Measurements from ENCODE around the gene CS.
A peak's percentile ranks its signal among the peaks of the same experiment; 100 is the strongest.

CS gene

DNA sequence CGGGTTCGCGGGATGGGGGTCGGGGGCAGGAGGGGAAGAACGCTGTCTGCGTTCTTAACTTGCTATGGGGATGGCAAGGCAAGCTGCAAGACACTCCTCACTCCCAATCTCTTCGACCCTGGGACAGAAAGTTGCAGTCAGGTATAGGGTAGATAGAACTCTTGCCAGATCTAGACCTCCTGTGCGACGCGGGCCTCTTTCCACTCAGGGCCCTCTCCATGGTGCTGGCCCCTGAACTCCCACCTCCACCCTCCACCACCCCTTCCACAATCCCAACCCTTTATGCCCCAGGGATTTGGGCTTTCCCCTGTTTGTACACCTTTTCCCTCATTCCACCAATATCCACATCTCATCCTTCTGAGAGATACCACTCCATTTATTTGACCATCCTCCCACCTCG lies 75.2 kb downstream of the CS start:
- H3K4me2 ChIP-seq (ENCODE audit: low read length): no peak overlapping the region
- H2AK5ac ChIP-seq (ENCODE audit: low read length): no peak overlapping the region
- H3K56ac ChIP-seq (ENCODE audit: low read length): peak overlapping the region; percentile 86
- no peak overlapping the region for H3K27ac ChIP-seq (ENCODE audit: low read depth, low read length)
- H3K27me3 ChIP-seq (ENCODE audit: insufficient read depth, low read length, poor library complexity): no peaks in the 10 kb centered on the region
- H3K18ac ChIP-seq (ENCODE audit: low read length): no peak overlapping the region
- no peak overlapping the region for H4K8ac ChIP-seq (ENCODE audit: low read depth, low read length)
- no peak overlapping the region for H3K9ac ChIP-seq (ENCODE audit: low read length)
- no peak overlapping the region for H2BK5ac ChIP-seq (ENCODE audit: low read length)
- no peak overlapping the region for H2BK120ac ChIP-seq (ENCODE audit: low read depth, low read length)
- H3K4me1 ChIP-seq (ENCODE audit: control insufficient read depth, low read depth, low read length): no peaks in the 10 kb centered on the region
- no peak overlapping the region for H3K4ac ChIP-seq (ENCODE audit: low read depth, low read length)
- peaks cover 9% of the 10 kb centered on the region for H3K79me2 ChIP-seq (ENCODE audit: control insufficient read depth, insufficient read depth, low read length)
- no peaks in the 10 kb centered on the region for H3K36me3 ChIP-seq (ENCODE audit: control insufficient read depth, insufficient read depth, low read length)
- H3K79me1 ChIP-seq (ENCODE audit: low read length): no peaks in the 10 kb centered on the region
- H2BK15ac ChIP-seq (replicated peaks; ENCODE audit: low read depth): no peak overlapping the region
- H4K5ac ChIP-seq (ENCODE audit: low read length): no peak overlapping the region
- no peak for DNase-seq
- H3K23ac ChIP-seq (ENCODE audit: low read length): no peak overlapping the region
- H3K4me3 ChIP-seq (ENCODE audit: low read length): no peak overlapping the region
- no CpG with 5 or more reads among the region's 11 CpGs for WGBS (ENCODE audit: extremely low coverage, insufficient coverage, low lambda C conversion rate)

DNA sequence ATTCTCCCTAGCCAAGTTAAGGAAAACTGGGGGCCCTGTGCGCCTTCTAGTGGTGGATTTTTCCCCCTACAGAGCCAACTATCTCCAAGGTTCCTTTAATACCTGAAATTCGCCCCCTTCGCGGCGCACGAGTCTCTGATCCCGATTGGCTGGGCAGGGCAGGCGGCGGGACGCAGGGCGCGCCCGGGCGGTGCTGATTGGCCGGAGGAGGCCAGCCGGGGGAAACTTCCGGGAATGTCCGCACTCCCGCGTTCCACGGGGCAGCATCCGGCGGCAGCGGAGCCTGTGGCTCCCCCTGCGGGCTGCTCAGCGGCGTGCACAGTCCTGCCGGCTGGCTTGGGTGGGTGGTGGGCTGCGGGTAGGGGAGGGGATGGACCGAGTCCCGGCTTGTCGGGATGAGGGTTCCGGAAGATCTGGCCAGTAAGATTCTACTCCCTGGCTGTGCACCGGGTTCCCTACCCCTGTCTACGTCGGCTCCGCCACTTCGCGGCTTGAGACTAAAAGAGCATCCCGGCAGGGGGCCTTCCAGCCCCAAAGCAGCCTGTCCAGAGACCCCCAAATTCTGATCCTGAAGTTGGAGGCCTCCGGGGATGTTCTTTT lies 75.9 kb downstream of the CS start, which contains the start of gene NABP2:
Gene NABP2, plus strand, starts transcription at position 241 of the 600 bp plus-strand sequence. CDS start 515 bp downstream, outside the sequence.
- H3K27ac ChIP-seq (ENCODE audit: low read depth, low read length): peak within 1 kb of the TSS; percentile 25
- no peaks in the 10 kb centered on the region for H3K36me3 ChIP-seq (ENCODE audit: control insufficient read depth, insufficient read depth, low read length)
- H3K9ac ChIP-seq (ENCODE audit: low read length): peak within 1 kb of the TSS; percentile 72
- no CpG with 5 or more reads among the region's 41 CpGs for WGBS (ENCODE audit: extremely low coverage, insufficient coverage, low lambda C conversion rate)
- peak within 1 kb of the TSS; percentile 42 for H2BK15ac ChIP-seq (replicated peaks; ENCODE audit: low read depth)
- H3K27me3 ChIP-seq (ENCODE audit: insufficient read depth, low read length, poor library complexity): no peaks in the 10 kb centered on the region
- peak within 1 kb of the TSS; percentile 63 for H3K18ac ChIP-seq (ENCODE audit: low read length)
- peak within 1 kb of the TSS; percentile 74 for H4K5ac ChIP-seq (ENCODE audit: low read length)
- peaks cover 10% of the 10 kb centered on the region for H3K79me2 ChIP-seq (ENCODE audit: control insufficient read depth, insufficient read depth, low read length)
- H2BK5ac ChIP-seq (ENCODE audit: low read length): no peak within 1 kb of the TSS
- H3K56ac ChIP-seq (ENCODE audit: low read length): peak within 1 kb of the TSS; percentile 90
- H3K4me3 ChIP-seq (ENCODE audit: low read length): peak within 1 kb of the TSS; percentile 44
- H3K4ac ChIP-seq (ENCODE audit: low read depth, low read length): peak within 1 kb of the TSS; percentile 58
- H3K4me1 ChIP-seq (ENCODE audit: control insufficient read depth, low read depth, low read length): no peaks in the 10 kb centered on the region
- peak; percentile 99 for DNase-seq
- H3K4me2 ChIP-seq (ENCODE audit: low read length): peak within 1 kb of the TSS; percentile 20
- no peak within 1 kb of the TSS for H2BK120ac ChIP-seq (ENCODE audit: low read depth, low read length)
- no peak within 1 kb of the TSS for H3K23ac ChIP-seq (ENCODE audit: low read length)
- no peak within 1 kb of the TSS for H2AK5ac ChIP-seq (ENCODE audit: low read length)
- peak within 1 kb of the TSS; percentile 15 for H4K8ac ChIP-seq (ENCODE audit: low read depth, low read length)
- H3K79me1 ChIP-seq (ENCODE audit: low read length): no peaks in the 10 kb centered on the region

DNA sequence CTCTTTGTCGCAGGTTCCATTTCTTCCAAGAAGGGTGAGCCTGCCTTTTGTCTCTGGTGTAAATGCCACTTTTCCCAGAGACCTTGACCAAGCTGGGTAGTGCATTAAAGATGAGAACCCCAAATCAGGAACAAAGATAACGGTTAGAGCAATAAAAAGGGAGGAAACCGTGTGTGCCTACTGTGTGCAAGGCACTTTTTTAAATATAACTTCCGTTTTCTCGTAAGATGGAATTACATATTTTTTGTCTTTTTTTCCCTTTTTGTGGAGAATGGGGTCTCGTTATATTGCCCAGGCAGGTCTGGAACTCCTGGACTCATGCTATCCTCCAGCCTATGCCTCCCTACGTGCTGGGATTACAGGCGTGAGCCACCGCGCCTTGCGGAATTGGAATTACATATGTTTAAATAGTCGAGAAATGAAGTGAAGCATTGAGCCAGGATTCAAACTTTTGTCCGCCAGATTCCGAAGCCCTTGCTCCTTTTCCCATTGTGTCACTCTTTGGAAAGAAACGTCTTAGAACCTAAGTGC lies 76.5 kb downstream of the CS start:
- H3K4me3 ChIP-seq (ENCODE audit: low read length): no peak overlapping the region
- H3K4ac ChIP-seq (ENCODE audit: low read depth, low read length): no peak overlapping the region
- no peak overlapping the region for H3K23ac ChIP-seq (ENCODE audit: low read length)
- H3K27ac ChIP-seq (ENCODE audit: low read depth, low read length): peak overlapping the region; percentile 25
- H3K9ac ChIP-seq (ENCODE audit: low read length): peak overlapping the region; percentile 69
- H3K79me1 ChIP-seq (ENCODE audit: low read length): no peaks in the 10 kb centered on the region
- H3K79me2 ChIP-seq (ENCODE audit: control insufficient read depth, insufficient read depth, low read length): peaks cover 10% of the 10 kb centered on the region
- no peak overlapping the region for H2BK15ac ChIP-seq (replicated peaks; ENCODE audit: low read depth)
- H3K36me3 ChIP-seq (ENCODE audit: control insufficient read depth, insufficient read depth, low read length): no peaks in the 10 kb centered on the region
- WGBS (ENCODE audit: extremely low coverage, insufficient coverage, low lambda C conversion rate): no CpG with 5 or more reads among the region's 15 CpGs
- peak overlapping the region; percentile 74 for H4K5ac ChIP-seq (ENCODE audit: low read length)
- peak overlapping the region; percentile 90 for H3K56ac ChIP-seq (ENCODE audit: low read length)
- peak overlapping the region; percentile 15 for H4K8ac ChIP-seq (ENCODE audit: low read depth, low read length)
- peak overlapping the region; percentile 4 for H3K4me2 ChIP-seq (ENCODE audit: low read length)
- DNase-seq: no peak
- H2BK5ac ChIP-seq (ENCODE audit: low read length): no peak overlapping the region
- H3K27me3 ChIP-seq (ENCODE audit: insufficient read depth, low read length, poor library complexity): no peaks in the 10 kb centered on the region
- H3K4me1 ChIP-seq (ENCODE audit: control insufficient read depth, low read depth, low read length): no peaks in the 10 kb centered on the region
- H2AK5ac ChIP-seq (ENCODE audit: low read length): no peak overlapping the region
- no peak overlapping the region for H2BK120ac ChIP-seq (ENCODE audit: low read depth, low read length)
- H3K18ac ChIP-seq (ENCODE audit: low read length): peak overlapping the region; percentile 63

DNA sequence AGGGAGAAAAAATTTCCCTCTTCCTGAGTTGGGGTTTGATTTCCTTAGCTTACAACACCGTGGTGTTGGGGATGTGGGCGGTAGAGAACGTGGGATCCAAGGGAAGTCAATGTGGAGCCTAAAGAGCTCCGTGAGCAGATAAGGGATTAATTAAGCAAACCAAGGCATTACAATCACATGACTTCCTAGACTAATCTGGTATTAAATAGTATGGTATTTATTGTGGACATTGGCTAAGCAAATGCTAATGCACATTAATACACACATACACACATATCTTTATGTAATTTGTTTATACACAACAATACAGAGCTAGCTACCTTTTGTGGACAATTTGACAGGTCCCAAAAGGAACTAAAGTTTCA lies 77.6 kb downstream of the CS start:
- Histone ChIP-seq H3K4me2 (ENCODE audit: low read length) (peak overlapping the region; percentile 50), H3K36me3 (ENCODE audit: control insufficient read depth, insufficient read depth, low read length) (no peaks in the 10 kb centered on the region), H2BK120ac (ENCODE audit: low read depth, low read length) (no peak overlapping the region), H2BK15ac (replicated peaks; ENCODE audit: low read depth) (no peak overlapping the region), H2AK5ac (ENCODE audit: low read length) (no peak overlapping the region), H3K56ac (ENCODE audit: low read length) (peak overlapping the region; percentile 84), H3K79me2 (ENCODE audit: control insufficient read depth, insufficient read depth, low read length) (peaks cover 10% of the 10 kb centered on the region), H3K4me1 (ENCODE audit: control insufficient read depth, low read depth, low read length) (no peaks in the 10 kb centered on the region), H3K23ac (ENCODE audit: low read length) (no peak overlapping the region), H2BK5ac (ENCODE audit: low read length) (no peak overlapping the region), H3K4ac (ENCODE audit: low read depth, low read length) (peak overlapping the region; percentile 11), H4K5ac (ENCODE audit: low read length) (no peak overlapping the region), H4K8ac (ENCODE audit: low read depth, low read length) (peak overlapping the region; percentile 43), H3K27ac (ENCODE audit: low read depth, low read length) (peak overlapping the region; percentile 55), H3K4me3 (ENCODE audit: low read length) (peak overlapping the region; percentile 6), H3K79me1 (ENCODE audit: low read length) (peaks cover 1% of the 10 kb centered on the region), H3K18ac (ENCODE audit: low read length) (no peak overlapping the region), H3K27me3 (ENCODE audit: insufficient read depth, low read length, poor library complexity) (no peaks in the 10 kb centered on the region), H3K9ac (ENCODE audit: low read length) (peak overlapping the region; percentile 69)
- DNase-seq: no peak
- no CpG with 5 or more reads among the region's 4 CpGs for WGBS (ENCODE audit: extremely low coverage, insufficient coverage, low lambda C conversion rate)

DNA sequence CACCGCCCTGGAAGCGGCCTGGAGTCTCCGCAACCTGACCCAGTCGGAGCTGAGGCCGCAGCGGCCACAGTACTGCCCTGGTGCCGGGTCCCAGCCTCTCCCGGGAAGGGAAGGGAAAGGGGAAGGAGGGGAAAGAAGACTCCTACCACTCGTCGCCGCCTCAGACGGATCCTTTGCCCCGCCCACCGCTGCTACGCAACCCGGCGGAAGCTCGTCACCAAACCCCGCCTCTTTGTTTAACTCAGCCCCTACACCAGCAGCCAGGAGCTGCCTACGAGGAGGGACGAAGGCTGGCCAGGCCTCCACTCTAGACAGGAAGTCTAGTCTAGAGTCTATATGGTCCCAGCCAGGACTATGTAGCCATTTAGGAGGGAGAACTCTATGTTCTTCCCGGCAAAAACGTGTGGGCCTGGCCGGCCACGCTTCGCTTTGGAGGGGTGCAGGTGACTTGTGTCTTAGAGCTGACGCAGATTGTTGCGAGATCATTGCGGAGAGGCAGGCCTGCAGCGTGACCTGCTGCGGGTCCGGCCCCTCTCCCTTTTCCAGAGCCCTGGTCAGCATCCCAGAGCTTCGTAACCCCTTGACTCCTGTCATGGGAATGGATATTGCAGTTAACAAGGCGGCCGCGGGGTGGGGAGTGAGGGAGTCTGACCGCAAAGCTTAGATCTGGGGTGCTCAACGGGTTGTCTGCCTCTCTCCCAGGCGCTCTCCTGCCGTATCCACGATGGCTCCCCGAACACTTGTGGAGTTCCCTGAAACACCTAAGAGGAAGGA lies 78.2 kb downstream of the CS start, which contains the start of gene RNF41:
Gene RNF41, minus strand, starts transcription at position 166 of the 774 bp plus-strand sequence. CDS start 7,875 bp downstream, outside the sequence.
- no peak within 1 kb of the TSS for H4K5ac ChIP-seq (ENCODE audit: low read length)
- WGBS (ENCODE audit: extremely low coverage, insufficient coverage, low lambda C conversion rate): no CpG with 5 or more reads among the region's 42 CpGs
- H3K36me3 ChIP-seq (ENCODE audit: control insufficient read depth, insufficient read depth, low read length): no peaks in the 10 kb centered on the region

More for the DNA sequence above, 78.2 kb downstream of the CS start, which contains the start of gene RNF41:
- no peak within 1 kb of the TSS for H2BK15ac ChIP-seq (replicated peaks; ENCODE audit: low read depth)
- peak within 1 kb of the TSS; percentile 94 for H3K56ac ChIP-seq (ENCODE audit: low read length)
- peak within 1 kb of the TSS; percentile 84 for H3K27ac ChIP-seq (ENCODE audit: low read depth, low read length)
- H3K23ac ChIP-seq (ENCODE audit: low read length): peak within 1 kb of the TSS; percentile 98
- H3K4me1 ChIP-seq (ENCODE audit: control insufficient read depth, low read depth, low read length): no peaks in the 10 kb centered on the region
- H3K18ac ChIP-seq (ENCODE audit: low read length): peak within 1 kb of the TSS; percentile 23
- peak; percentile 99 for DNase-seq
- peaks cover 3% of the 10 kb centered on the region for H3K79me1 ChIP-seq (ENCODE audit: low read length)
- H3K4me2 ChIP-seq (ENCODE audit: low read length): peak within 1 kb of the TSS; percentile 98
- H2BK5ac ChIP-seq (ENCODE audit: low read length): peak within 1 kb of the TSS; percentile 45
- H3K4me3 ChIP-seq (ENCODE audit: low read length): peak within 1 kb of the TSS; percentile 95
- H3K79me2 ChIP-seq (ENCODE audit: control insufficient read depth, insufficient read depth, low read length): peaks cover 12% of the 10 kb centered on the region
- H4K8ac ChIP-seq (ENCODE audit: low read depth, low read length): peak within 1 kb of the TSS; percentile 43
- no peak within 1 kb of the TSS for H2BK120ac ChIP-seq (ENCODE audit: low read depth, low read length)
- peak within 1 kb of the TSS; percentile 91 for H2AK5ac ChIP-seq (ENCODE audit: low read length)
- H3K9ac ChIP-seq (ENCODE audit: low read length): peak within 1 kb of the TSS; percentile 92
- H3K4ac ChIP-seq (ENCODE audit: low read depth, low read length): peak within 1 kb of the TSS; percentile 28
- no peaks in the 10 kb centered on the region for H3K27me3 ChIP-seq (ENCODE audit: insufficient read depth, low read length, poor library complexity)
